Measurements from ENCODE around the gene ARHGAP25.
A peak's percentile ranks its signal among the peaks of the same experiment; 100 is the strongest.

ARHGAP25 gene

DNA sequence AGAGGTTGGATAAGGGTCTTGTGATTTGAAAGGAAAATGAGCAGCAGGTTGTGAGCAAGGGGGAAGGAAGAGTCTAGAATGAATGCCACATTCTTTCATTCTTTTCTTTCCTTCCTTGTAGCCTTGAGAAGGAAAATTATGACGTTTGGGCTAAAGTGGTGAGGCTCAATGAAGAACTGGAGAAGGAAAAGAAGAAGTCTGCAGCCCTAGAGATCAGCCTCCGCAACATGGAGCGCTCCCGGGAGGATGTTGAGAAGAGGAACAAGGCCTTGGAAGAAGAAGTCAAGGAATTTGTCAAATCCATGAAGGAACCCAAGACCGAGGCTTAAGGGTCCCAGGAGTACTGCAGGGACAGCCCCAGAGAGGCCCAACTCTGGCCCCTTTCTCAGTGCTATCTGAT is 91.3 kb downstream of the ARHGAP25 start:
- DNase-seq (ENCODE audit: low read depth in 1 of 2, low spot score in 1 of 2): no peak
- TF ChIP-seq JUND (IDR thresholded peaks at IDR 0.05; ENCODE audit: low read depth): no peak
- in situ Hi-C loops (cut with HindIII; ENCODE audit: low pct_unique_long_range_greater_than_20kb, low sequenced_read_pairs): no loop called here

DNA sequence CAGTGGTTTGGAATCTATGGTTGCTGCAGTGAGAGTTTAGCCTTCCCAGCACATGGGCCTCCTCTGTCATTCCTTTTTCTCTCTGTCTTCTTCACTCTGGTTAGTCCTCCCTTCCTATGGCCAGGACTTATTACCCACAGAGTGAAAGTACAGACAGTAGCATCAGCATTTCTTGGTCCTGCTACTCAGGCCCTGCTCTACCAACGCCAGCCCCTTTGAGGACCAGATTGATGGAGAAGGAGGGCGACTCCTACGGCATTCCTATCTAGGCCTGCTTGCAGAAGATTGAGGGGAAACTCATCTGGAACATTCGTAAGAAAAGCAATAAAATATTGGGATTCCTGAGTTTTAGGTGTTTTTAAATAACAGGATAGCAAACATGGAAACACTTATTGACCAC is 93.1 kb downstream of the ARHGAP25 start:
- DNase-seq (ENCODE audit: low read depth in 1 of 2, low spot score in 1 of 2): no peak
- no peak for TF ChIP-seq JUND (IDR thresholded peaks at IDR 0.05; ENCODE audit: low read depth)
- in situ Hi-C loops (cut with HindIII; ENCODE audit: low pct_unique_long_range_greater_than_20kb, low sequenced_read_pairs): no loop called here

DNA sequence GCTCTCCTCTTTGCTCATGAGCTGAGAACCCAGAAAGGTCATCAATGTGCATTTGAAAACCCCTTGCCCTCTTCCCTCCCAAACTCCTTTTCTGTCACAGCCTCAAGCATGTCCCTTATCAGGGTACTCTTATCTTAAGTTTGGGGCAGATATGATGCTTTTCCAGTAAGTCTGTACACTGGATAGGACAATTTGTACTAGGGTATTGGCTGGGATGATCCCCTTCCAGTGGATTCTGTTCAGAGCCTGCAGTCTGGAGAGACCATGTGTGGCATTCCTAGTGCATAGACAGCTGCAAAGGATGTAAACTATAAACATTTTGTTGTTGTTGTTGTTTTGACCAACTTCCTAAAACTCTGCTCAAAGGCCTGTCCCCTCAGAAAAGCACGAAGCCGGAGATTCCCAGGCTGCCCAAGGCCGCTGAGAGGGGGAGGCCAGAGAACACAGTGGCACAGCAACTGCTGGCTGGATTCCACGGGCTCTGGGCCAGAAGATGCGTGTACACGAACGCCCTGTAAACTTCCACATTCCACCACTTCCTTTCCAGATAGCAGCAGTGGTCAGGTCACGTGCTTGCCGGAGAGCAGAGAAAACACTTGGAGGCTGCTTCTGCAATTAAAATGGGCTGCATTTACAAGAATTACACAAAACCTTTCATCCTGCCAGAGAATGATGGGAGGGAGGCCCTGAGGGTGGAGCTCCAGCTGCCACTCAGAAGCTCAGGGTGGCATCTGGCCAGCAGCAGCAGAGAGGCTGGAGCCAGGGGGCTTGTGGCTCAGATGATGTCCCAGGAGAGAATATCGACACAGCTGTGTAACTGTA is 94.5 kb downstream of the ARHGAP25 start:
- in situ Hi-C loops (cut with HindIII; ENCODE audit: low pct_unique_long_range_greater_than_20kb, low sequenced_read_pairs): no loop called here
- DNase-seq (ENCODE audit: low read depth in 1 of 2, low spot score in 1 of 2): peak in 1 of 2 experiments; percentile 9
- TF ChIP-seq JUND (IDR thresholded peaks at IDR 0.05; ENCODE audit: low read depth): no peak

DNA sequence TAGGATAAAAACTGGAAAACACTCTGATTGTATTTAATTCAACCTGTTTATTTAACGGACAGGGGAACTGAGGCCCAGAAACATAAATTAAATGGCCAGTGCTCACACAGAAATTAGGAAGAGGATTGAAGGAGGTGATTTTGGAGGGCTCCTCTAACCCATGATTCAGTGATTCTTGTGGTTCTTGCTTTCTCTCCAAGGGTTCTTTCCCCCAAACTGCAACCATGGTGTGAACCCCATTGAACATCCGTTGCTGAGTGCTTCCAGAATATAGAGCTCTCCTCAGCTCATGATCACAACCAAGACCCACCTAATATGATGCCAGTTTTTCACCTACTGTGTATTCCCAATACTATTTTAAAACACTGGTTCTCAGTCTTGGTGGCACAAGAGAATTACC is 95.1 kb downstream of the ARHGAP25 start:
- no peak for TF ChIP-seq JUND (IDR thresholded peaks at IDR 0.05; ENCODE audit: low read depth)
- no peak for DNase-seq (ENCODE audit: low read depth in 1 of 2, low spot score in 1 of 2)
- in situ Hi-C loops (cut with HindIII; ENCODE audit: low pct_unique_long_range_greater_than_20kb, low sequenced_read_pairs): no loop called here

DNA sequence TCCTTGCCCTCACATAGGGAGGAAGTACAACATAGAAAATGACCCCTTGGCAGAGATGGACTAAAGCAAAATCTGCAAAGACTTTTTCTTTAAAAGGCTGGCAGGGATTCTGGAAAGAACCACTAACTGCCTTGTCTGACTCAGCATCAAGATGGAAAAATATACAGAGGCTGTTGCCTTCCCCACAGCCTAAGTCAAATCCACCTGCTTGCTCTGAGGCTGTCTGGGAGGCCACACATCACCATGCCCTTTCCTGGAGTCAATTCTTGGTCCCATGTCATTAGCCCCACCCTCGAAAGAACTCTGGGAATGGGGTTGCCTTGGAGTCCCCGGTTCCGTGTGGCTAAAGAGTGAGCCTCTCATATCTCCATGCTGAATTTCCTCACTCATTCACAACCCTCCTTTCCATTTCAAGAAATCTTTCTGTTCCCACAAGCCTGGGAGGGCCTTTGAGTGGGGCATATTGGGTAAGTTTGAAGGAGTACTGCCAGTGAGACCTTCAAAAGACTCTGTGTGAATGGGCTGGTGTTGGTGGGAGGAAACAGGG is 97.1 kb downstream of the ARHGAP25 start:
- no peak for TF ChIP-seq JUND (IDR thresholded peaks at IDR 0.05; ENCODE audit: low read depth)
- DNase-seq (ENCODE audit: low read depth in 1 of 2, low spot score in 1 of 2): no peak
- in situ Hi-C loops (cut with HindIII; ENCODE audit: low pct_unique_long_range_greater_than_20kb, low sequenced_read_pairs): no loop called here

DNA sequence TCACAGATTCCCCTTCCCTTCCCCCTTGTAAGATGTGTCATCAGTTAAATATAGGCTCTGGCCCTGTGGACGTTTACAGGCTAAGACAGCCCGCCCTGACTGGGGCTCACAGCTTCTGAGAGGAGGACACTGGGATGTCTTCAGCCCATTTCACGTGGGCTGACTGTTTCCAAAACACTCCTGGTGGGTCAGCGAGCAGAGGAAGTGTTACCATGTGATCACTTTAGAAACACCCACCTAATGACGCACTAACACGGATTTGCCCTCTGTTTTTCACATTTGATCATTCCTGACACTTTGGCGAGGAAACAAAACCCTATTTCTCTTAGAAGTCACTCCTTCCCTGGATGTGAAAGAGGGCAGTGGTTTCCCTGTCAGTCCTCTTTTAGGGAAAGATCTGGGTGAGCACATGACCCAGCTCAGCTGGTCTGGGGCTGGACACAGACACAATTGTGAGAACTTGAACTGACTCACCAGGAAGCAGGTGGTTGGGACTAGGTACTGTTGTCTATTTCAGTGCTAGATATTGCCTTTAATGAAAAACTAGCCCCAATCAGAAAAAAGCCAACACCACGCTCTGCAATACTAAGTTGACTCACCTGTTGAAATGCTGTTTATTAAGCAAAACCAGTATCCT is 97.7 kb downstream of the ARHGAP25 start:
- no peak for TF ChIP-seq JUND (IDR thresholded peaks at IDR 0.05; ENCODE audit: low read depth)
- no peak for DNase-seq (ENCODE audit: low read depth in 1 of 2, low spot score in 1 of 2)
- in situ Hi-C loops (cut with HindIII; ENCODE audit: low pct_unique_long_range_greater_than_20kb, low sequenced_read_pairs): no loop called here

DNA sequence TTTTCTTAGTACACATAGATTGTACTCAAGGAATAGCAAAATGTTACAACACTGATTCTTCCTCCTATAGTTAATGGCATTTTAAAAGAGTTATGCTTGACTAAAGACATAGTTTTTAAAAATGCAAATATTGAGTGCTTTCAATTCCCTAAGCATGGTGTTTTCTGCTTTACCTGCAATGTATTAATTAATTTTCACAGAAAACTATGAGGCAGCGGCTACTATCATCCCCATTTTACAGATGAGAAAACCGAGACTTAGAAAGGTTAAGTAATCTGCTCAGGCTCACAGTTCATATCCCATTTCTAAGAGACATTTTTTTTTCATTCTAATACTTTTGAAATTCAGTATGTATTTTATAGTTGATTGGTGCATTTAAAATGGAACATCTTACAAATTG is 98.6 kb downstream of the ARHGAP25 start:
- no peak for TF ChIP-seq JUND (IDR thresholded peaks at IDR 0.05; ENCODE audit: low read depth)
- no peak for DNase-seq (ENCODE audit: low read depth in 1 of 2, low spot score in 1 of 2)
- in situ Hi-C loops (cut with HindIII; ENCODE audit: low pct_unique_long_range_greater_than_20kb, low sequenced_read_pairs): no loop called here

DNA sequence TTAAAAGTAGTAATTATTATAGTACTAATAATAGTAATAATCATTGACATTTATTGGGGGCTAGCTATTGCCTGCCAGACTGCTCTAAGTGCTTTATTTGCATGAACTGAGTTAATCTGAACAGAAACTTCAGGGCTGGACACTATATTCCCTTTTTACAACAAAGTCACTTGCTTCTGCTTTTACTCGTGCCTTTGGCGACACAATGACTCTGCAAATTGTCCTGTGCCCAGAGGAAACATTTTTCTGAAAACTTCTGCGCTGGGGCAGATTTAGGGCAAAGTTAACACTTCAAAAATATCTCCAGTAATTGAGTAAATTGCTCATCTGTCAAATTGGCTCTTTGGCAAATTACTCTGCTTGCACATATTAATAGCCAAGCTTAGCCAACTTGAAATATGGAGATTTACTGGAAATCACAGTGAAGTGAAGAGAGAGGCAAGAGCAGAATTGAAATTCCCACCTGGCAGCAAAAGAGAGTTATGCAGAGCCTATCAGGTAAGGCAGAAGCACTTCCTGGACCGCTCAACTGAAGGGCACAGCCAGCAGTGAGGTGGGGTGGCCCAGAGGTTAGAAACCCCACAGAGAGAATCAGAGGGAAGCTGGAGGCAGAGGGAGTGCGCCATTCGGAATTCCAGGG is 100.2 kb downstream of the ARHGAP25 start:
- no peak for TF ChIP-seq JUND (IDR thresholded peaks at IDR 0.05; ENCODE audit: low read depth)
- in situ Hi-C loops (cut with HindIII; ENCODE audit: low pct_unique_long_range_greater_than_20kb, low sequenced_read_pairs): no loop called here
- no peak for DNase-seq (ENCODE audit: low read depth in 1 of 2, low spot score in 1 of 2)

DNA sequence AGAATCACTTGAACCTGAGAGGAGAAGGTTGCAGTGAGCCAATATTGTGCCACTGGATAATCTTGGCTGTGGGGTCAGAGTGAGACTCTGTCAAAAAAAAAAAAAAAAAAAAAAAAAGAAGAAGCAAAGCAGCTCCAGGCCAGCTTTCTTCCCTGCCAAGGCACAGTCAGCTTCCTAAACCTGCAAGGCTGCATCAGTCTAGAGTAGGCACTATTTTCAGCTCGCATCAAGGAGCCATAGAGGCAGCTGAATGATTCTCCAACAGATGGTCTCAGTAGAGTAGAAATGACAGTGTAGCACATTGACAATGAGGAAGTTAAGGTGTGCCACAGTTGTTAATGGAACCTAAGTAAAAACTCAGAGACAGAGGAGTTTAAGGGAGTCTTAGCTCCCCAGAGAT is 101.0 kb downstream of the ARHGAP25 start:
- no peak for DNase-seq (ENCODE audit: low read depth in 1 of 2, low spot score in 1 of 2)
- TF ChIP-seq JUND (IDR thresholded peaks at IDR 0.05; ENCODE audit: low read depth): no peak
- in situ Hi-C loops (cut with HindIII; ENCODE audit: low pct_unique_long_range_greater_than_20kb, low sequenced_read_pairs): no loop called here

DNA sequence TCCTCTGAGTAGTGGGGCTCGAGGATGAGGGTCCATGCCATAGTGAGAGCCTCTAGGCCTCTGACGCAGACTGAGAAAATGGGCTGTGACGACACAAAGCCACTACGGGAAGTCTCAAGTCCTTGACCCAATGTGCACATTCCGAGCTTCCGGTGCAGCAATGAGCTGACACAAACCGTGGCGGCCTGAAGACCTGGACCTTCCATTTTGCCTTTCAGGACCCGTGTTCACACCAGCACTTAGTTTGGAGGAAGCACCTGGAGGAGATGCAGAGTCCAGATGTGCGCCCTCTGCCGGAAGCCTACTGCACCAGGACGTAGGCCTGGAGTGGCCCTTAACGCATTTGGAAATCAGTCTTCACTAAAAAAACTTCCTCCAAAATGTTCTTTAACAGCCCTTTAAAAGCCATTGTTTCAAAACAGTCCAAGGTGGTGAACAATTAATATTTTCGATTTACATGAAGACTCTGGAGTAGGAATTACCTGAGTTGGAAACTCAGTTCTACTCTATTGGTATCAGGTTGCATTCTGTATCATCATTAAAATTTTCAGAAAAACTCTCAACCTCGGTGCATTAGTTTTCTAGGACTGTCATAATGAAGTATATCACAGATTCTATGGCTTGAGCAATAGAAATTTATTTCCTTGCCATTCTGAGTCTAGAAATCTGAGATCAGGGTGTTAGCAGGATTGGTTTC is 102.7 kb downstream of the ARHGAP25 start:
- TF ChIP-seq JUND (IDR thresholded peaks at IDR 0.05; ENCODE audit: low read depth): no peak
- in situ Hi-C loops (cut with HindIII; ENCODE audit: low pct_unique_long_range_greater_than_20kb, low sequenced_read_pairs): no loop called here
- DNase-seq (ENCODE audit: low read depth in 1 of 2, low spot score in 1 of 2): peak; percentile 11 to 65

DNA sequence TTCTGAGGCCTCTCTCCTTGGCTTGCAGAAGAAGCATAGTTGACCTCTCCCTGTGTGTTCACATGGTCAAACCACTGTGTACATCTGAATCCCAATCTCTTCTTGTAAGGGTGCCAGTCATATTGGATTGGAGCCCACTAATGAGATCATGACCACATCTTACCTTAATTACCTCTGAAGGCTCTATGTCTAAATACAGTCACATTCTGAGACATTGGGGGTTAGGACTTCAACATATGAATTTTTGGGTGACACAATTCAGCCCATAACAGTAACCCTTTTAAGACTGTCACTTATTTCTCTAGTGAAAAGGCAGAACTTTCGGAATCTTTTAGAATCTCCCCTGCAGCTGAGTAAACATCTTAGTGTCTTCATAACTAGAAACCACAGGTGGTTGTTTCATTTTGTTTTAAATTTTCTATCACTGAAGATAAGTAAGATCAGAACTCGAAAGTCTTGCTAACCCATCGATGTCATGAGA is 103.3 kb downstream of the ARHGAP25 start:
- no peak for TF ChIP-seq JUND (IDR thresholded peaks at IDR 0.05; ENCODE audit: low read depth)
- peak in 1 of 2 experiments; percentile 5 for DNase-seq (ENCODE audit: low read depth in 1 of 2, low spot score in 1 of 2)
- in situ Hi-C loops (cut with HindIII; ENCODE audit: low pct_unique_long_range_greater_than_20kb, low sequenced_read_pairs): no loop called here

DNA sequence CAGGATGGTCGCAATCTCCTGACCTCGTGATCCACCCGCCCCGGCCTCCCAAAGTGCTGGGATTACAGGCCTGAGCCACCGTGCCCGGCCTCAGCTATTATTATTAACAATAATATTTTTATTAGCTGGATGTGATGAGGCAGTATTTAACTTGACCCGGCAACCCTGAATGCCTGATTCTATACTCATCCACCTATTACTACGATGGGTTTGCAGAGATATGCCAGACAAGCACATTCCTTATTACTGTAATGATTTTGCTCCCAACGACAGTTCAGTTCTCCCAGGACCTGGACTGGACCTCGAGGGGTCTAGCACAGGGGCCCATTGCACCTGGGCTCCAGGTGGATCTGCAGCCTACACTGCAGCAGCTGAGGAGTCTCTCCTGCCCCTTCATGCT is 104.0 kb downstream of the ARHGAP25 start:
- no peak for TF ChIP-seq JUND (IDR thresholded peaks at IDR 0.05; ENCODE audit: low read depth)
- no peak for DNase-seq (ENCODE audit: low read depth in 1 of 2, low spot score in 1 of 2)
- in situ Hi-C loops (cut with HindIII; ENCODE audit: low pct_unique_long_range_greater_than_20kb, low sequenced_read_pairs): no loop called here

All from T47D (cell line).